HG03460 (cell line): Measurements from ENCODE around the gene OR6Q1.
"Not testable (repeated sequence)": the region's sequence is repeated elsewhere in the genome, so short reads cannot be mapped to it uniquely, and the experiment has no call there.

Source experiments
- ATAC-seq: cut with Tn5 transposase; IDR thresholded peaks from one replicate; pipeline ENCODE4 v1.9.1; 2021; ENCODE audit not compliant: unreplicated experiment

OR6Q1 gene, protein sequence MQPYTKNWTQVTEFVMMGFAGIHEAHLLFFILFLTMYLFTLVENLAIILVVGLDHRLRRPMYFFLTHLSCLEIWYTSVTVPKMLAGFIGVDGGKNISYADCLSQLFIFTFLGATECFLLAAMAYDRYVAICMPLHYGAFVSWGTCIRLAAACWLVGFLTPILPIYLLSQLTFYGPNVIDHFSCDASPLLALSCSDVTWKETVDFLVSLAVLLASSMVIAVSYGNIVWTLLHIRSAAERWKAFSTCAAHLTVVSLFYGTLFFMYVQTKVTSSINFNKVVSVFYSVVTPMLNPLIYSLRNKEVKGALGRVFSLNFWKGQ

DNA sequence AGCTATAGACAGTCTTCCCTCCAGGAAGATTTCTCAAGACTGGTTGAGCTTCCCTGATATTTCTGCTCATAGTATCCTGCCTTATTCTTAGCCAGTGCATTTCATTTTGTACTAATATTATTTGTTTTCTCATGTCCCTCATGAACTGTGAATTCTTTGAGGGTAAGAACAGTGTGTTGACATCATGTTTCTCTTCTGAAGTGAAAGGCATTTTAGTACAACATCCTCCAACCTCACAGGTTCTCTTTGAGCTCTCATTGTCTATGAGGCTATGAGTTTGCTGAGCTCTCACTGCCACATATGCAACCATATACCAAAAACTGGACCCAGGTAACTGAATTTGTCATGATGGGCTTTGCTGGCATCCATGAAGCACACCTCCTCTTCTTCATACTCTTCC is at the start of gene OR6Q1:
TSS of gene OR6Q1 (plus strand) at position 301 of the 400 bp plus-strand sequence. CDS start at position 301, 0 bp downstream.
- ATAC-seq, result no peak

DNA sequence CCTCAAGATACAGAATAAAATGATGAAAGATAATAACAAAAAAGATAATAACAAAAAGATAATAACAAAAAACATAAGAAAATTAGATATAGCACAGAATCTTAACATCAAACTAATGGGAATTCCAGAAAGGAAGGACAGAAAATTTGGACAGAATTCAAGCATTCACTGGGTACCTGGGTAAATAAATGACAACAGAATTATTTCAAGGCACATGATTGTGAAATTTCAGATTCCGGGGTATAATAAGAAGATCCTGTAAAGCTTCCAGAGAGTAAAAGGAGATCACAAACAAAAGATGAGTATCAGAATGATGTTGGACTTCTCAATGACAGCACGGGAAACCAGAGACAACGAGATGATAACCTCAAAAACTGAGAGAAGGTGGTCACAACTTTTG is 49.2 kb upstream of the OR6Q1 start:
- no peak for ATAC-seq

DNA sequence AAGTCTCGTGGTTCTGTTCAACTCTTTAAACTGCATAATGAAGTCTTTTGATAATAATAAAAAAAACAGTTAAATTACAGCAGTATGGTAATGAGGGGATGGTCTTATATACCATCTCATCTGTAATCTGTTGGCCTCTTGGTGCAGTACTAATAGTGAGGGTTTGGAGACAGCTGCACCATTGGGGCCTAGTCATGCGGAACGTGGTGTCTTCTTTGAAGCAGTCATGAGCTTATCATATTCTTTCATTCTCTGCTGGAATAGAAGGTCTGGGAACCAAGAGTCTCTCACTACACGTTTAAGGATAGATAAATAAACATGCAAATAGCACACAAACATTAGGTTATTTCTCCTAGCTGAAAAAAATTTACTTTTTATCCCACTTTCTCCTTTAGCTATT is 48.0 kb upstream of the OR6Q1 start:
- no peak for ATAC-seq

DNA sequence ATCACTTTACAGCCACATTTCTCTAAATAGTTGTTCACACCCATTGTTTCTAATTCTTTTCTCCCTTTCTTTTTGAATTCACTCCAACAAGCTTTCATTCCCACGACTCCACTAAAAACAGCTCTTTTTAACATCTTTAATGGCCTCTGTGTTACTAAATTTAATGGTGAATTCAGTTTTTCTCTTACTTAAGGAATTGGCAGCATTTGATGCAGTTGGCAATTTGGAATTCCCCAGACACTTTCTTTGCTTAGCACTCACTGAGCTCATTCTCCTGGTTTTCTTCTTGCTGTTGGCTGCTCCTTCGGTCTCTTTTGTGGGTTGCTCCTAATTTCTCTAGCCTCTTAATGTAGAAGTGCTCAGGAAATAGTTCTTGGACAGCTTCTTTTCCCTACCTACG is 47.6 kb upstream of the OR6Q1 start:
- no peak for ATAC-seq

DNA sequence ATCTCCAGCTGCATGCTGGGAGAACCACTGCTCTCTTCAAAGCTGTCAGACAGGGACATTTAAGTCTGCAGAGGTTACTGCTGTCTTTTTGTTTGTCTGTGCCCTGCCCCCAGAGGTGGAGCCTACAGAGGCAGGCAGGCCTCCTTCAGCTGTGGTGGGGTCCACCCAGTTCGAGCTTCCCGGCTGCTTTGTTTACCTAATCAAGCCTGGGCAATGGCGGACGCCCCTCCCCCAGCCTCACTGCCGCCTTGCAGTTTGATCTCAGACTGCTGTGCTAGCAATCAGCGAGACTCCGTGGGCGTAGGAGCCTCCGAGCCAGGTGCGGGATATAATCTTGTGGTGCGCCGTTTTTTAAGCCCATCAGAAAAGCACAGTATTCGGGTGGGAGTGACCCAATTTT is 31.2 kb upstream of the OR6Q1 start:
- ATAC-seq, result not testable (repeated sequence)

DNA sequence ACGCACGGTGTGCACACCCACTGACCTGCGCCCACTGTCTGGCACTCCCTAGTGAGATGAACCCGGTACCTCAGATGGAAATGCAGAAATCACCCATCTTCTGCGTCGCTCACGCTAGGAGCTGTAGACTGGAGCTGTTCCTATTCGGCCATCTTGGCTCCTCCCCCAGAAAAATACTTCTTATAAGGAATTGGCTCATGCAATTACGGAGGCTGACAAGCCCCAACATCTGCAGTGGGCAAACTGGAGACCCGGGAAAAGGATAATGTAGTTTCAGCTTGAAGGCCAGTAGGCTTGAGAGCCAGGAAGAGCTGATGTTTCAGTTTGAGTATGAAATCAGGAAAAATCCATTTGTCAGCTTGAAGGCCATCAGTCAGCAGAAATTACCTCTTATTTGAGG is 30.7 kb upstream of the OR6Q1 start:
- not testable (repeated sequence) for ATAC-seq

DNA sequence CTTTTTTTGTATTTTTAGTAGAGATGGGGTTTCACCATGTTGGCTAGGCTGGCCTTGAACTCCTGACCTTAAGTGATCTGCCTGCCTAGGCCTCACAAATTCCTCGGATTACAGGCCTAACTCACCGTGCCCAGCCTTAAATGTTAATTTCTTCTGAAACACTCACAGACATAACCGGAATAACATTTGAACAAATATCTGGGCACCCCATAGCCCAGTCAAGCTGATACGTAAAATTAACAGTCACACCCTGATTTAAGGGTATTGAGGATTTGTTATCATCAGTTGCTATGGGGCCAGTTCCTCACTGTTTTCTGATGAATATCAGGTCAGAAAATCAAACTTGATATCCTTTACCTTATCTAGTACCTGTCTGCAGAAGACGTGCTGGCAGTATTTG is 30.1 kb upstream of the OR6Q1 start:
- no peak for ATAC-seq

DNA sequence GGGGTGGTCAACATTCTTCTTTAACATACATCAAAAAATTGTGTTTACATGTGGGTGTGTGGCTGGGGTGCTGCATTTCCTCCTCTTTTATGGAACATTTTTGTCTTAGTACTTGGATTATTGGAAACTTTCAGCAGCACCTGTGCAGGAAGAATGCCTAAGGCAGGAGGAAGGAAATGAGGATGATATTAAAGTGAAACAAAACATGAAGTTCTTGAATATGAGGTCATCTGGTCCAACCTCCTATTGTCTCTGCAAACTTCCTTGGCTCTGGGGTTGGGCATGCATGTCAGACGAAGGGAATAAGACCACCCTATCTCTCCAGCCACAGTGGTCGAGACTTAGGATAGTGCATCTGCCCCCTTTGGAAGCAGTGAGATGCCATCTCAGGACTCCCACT is 27.7 kb upstream of the OR6Q1 start:
- no peak for ATAC-seq

DNA sequence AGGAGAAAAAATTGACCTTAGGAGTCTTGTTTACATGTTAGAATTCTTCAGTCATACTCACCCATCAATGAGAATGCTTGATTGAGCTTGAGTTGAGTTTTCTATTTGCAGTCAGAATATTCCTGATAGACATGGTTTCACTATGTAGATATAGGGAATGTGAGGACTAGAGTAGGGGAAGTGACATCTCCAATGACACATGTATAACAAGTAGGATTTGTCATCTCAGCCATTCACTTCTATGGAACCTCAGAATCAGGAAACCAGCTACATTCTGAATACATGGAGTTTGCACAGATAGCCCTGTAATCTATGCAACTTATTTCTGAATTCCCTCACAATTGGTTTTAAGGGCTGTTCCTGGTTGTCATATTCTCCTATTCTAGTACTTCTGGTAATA is 27.2 kb upstream of the OR6Q1 start:
- no peak for ATAC-seq

DNA sequence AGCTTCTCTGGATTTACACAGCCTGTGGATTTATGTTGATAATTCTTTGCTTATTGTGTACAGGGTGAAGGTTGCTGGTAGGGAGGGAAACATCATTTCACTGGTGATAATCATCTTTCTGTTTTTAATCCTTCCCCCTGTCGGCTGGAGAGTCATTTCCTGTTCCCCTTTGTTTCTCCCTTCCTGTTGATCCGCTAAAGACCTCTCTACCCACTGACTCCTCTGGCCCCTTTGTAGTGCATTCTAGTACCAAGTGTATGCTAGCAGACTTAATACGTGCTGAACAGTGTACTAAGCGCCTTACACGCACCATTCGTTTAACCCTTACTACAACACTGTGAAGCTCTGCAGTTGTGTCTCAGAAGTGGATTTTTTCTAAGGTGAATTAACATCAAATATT is 26.1 kb upstream of the OR6Q1 start:
- ATAC-seq, result no peak

DNA sequence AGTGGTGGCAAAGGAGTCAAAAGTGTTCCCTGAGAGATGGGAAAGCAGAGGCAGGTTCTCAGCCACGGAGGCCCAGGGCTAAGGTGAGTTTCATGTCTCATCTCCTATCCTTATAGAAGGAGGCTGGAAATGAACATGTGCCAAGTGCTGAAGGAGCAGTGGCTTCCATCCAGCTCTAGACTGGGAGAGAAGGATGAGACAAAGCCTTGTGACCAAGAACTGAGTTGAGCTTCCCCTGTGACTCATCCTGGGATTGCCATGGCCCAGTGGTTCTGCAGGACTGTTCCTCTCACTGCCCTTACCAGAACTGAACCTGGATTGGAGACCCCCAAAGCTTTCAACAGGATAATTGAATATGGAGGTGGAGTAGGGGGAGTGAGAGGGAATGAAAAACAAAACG is 23.8 kb upstream of the OR6Q1 start:
- no peak for ATAC-seq

DNA sequence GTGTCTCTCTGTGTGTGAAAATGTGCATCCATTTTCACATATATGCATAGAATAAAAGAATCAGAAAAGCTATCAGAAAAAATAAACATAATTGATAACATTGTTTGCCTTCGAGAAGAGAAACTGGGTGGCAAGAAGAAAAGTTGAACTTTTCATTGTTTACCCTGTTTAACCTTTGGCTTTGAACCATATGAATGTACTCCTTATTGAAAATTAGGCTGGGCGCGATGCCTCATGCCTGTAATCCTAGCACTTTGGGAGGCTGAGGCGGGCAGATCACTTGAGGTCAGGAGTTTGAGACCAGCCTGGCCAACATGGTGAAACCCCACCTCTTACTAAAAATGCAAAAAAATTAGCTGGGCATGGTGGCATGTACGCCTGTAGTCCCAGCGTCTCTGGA is 19.0 kb upstream of the OR6Q1 start:
- no peak for ATAC-seq

DNA sequence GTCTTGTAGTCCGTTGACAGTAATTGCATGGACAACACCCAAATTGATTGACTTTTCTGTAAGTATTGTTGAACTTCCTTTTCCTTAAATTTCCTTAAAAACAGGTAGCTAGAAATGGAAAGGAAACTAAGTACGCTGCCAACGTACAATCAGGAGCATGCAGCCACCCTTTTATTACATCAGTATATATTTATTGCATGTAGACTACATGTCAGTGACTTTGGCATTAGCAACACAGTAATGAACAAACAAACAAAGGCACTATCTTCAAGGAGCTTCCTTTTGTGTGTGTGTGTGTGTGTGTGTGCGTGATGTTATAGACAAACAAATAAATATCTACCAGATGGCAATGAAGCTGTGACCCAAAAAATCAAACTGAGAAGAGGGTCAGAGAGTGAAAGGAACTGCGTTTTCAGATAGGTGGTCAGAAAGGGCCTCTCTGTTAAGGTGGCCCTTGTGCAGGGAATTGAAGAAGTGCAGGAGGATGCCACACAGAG is 7.3 kb upstream of the OR6Q1 start, which contains the start of gene OR9Q1:
TSS of gene OR9Q1 (plus strand) at position 447 of the 497 bp plus-strand sequence. CDS start 155,564 bp downstream, outside the sequence.
- no peak for ATAC-seq

DNA sequence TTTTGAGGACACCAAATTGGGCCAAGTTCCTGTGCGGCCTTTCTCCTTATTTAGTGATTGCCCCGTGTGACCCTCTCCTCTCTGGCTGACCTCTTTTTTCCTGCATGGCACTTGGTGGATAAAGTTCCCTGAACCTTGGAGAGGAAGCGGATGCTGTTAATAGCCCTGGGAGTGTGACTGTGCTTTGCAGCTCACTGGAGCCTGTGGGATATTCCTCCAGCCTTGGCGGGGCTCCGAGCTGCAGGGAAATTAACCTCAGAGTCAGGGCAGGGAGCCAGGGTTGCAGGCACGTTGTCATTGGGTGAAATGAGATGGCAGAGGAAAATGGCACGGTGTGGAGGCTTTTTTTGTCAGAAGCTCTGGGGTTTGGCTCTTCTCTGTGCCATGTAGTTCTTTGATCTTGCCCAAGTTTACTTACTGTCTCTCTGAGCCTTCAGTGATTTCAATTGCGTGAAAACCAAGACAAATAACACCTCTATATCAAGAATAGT is 6.1 kb upstream of the OR6Q1 start:
- no peak for ATAC-seq

DNA sequence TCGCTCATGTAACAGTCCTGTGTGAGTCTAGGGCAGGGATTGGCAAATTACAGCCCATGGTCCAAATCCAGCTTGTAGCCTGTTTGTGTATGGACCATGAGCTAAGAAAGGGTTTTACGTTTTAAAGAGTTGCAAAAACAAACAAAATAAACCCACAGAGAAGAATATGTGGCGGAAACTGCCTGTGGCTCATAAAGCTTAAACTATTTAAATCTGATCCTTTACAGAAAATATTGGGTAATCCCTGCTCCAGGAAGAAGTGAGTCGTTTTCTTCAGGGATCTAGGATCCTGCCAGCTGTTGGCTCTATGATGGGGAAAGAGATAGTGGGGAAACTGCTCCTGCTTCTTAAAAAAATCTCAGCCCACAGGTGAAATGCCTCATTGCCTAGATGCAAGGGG is 3.4 kb upstream of the OR6Q1 start:
- ATAC-seq, result no peak

DNA sequence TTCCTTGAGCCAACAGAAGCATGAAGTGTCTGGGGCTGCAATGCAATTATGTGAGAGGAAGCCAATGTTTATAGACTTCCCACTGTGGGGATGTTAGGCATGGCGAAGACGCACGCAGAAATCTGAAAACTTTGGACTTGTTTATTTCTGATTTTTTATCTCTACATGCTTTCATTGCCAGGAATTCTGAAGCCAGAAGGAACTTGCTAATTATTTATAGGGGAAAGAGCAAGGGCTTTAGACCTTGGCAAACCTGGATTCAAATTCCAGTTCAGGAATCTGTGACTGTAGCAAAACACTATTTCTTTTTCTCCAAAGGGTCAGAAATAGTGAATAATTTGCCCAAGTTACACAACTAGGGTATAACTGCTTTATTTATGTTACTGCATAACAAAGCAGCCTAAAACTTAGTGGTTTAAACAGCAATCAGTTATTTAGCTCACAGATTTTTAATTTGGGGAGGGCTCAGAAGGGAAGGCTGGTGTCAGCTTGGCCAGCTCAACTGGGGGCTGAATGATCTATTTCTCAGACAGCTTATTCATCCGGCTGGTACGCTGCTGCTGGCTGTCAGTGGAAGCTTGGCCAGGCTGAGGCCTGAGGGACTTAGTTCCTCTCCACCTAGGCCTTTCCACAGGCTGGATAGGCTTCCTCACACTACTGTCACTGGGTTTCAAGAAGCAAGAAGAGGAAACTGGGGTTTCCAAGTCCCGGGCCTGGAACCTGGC is 1.9 kb upstream of the OR6Q1 start:
- no peak for ATAC-seq

DNA sequence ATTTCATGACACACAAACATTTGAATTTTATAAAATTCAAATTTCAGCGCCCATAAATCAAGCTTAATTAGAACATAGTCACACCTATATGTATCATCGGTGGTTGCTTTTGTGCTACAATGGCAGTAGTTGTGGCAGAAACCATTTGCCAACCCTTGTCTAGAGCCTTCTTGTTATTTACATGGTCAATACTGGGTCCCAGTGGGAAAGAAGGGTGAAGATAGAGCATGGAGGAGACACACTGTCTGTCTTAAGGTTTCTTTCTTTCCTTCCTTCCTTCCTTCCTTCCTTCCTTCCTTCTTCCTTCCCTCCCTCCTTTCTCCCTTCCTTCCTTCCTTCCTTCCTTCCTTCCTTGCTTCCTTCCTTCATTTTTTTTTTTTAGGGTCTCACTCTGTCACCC is 3.7 kb downstream of the OR6Q1 start:
- no peak for ATAC-seq

DNA sequence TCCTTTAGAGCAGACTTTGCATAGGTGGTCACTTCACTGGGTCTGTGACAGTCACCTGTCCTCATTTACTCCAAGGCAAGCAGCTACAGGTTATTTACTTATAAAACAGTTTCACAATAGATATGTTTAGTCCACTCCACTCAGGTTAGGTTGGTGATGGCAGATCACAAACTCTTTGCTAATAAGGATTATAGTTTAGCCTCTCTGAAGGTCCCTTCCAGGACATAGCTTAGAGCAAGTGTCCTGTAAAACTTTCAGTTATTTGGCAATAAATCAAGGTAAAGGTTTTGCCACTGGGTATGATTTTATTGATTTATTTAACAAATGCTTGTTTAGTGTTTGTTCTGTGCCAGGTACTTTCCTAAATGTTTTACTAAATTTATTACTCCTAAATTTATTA is 8.8 kb downstream of the OR6Q1 start:
- ATAC-seq, result no peak

DNA sequence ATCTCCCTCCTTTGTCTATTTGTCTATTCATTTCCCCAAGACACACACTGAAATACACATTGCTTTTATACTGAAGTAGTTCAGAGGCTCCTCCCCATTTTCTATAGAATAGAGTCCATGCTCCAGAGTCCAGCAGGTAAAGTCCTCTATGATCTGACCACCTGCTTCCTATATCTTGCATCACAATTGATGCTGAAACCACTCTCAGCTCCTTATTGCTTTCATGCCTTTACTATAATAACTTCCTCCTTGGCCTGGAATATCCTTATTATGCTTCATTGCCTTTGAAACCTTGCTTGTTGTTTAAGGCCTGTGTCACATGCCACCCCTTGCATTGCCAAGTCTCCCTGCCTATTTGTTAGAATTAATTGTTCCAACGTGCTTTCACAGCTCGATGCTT is 12.6 kb downstream of the OR6Q1 start:
- ATAC-seq, result no peak

DNA sequence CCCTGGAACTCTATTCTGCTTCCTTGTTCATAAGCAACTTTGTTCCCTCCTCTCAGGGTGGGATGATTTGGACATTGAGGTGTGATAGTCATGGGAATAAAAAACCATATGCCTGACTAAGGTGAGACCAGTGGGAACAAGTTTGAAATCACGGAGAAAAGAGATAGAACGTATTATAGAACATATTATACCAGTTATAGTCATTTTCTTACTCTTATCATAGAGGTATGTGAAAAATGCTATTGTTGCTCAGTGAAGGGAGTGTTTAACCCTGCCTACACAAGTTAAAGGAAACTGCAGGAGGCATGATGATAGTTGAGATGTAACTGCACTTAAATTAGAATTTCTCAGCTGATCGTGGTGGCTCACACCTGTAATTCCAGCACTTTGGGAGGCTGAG is 15.5 kb downstream of the OR6Q1 start:
- no peak for ATAC-seq

DNA sequence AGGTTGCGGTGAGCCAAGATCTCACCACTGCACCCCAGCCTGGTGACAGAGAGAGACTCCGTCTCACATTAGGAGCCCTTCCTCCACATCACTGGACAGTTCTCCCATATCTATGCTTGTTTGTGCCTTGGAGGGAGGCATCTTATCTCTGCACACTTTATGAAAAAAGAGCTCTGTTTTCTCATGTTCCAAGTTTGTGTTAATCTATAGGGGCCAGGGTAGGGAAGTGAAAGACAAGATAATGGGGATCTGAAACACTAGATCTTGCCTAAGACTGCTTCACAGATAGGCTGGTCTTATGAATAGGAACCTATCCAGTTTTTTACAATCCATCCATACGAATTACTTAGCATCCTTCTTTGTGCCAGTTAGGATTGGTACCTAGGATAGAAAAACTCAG is 17.1 kb downstream of the OR6Q1 start:
- no peak for ATAC-seq

DNA sequence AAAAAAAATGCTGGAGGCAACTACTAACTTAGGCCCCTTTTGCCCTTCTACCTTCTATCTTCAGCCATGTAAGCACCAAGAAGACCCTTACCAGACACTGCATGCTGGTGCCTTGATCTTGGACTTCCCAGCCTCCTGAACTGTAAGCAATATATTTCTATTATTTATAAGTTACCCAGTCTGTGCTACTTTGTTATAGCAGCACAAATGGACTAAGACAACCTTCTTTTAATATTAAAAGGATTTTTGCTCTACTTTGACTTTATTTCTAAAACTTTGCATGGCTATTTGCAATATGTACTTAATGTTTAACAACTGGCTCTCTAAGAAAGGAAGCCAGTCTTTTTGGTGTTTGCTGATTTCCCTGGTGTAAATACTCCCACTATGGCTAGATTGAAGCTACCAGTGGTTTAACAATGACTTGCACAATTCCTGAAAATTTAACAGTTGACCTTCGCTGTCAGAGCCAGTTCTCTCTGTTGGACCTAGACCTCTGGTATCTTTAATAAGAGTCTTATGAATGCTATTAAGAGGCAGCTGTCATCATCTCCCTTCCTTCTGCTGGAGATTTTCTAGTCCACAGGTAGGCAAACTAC is 25.2 kb downstream of the OR6Q1 start:
- no peak for ATAC-seq
